BJ (cell line): ENCODE results near the gene NFKBIB. TPM values are rescaled to one million over a fixed set of nuclear protein-coding genes. Genes with fewer than 3 reads are reported as not detected.

Source experiments
- CTCF ChIA-PET: fragments of 350-600 bp; formaldehyde crosslinking; extraction: SDS; loops from one replicate; lab custom pipeline; 2021; ENCODE audit warnings: antibody characterized with exemption, inconsistent platforms; lab: Yijun Ruan, JAX
- POLR2A ChIA-PET: fragments of 300-600 bp; sonication (Branson Sonifier 250); formaldehyde crosslinking; extraction: SDS; loops from one replicate; lab custom pipeline; 2021; ENCODE audit warnings: antibody characterized with exemption; lab: Charles Lee
- DNase-seq: peaks from one replicate; pipeline ENCODE4 v3.0.0-alpha.2; 2011; ENCODE audit warnings: low read depth
- H3K27me3 ChIP-seq: 2 replicates; pipeline ENCODE4 v1.6.0; 2011; ENCODE audit warnings: low read length; ENCODE audit not compliant: control insufficient read depth, insufficient read depth
- H3K36me3 ChIP-seq: 2 replicates; pipeline ENCODE4 v1.5.1; 2011; ENCODE audit warnings: low read length; ENCODE audit not compliant: control insufficient read depth, insufficient read depth
- H3K4me3 ChIP-seq: 2 replicates; pipeline ENCODE4 v1.5.1; 2011; ENCODE audit warnings: low read depth, mild to moderate bottlenecking, control low read depth, low read length
- polyA plus RNA-seq: library from polyadenylated mRNA; depleted of rRNA; stranded (reverse); fragments of >200 nt; gene quantifications from 2 replicates; pipeline ENCODE4 v1.2.3, GENCODE V29; 2011
- TF ChIP-seq, protein P1 (sequence below): IDR thresholded peaks from 2 replicates; pipeline ENCODE4 v1.5.1; 2011; ENCODE audit warnings: low read depth, mild to moderate bottlenecking, control low read depth, inconsistent platforms, low read length, moderate library complexity; ENCODE audit not compliant: insufficient read depth

NFKBIB gene
- polyA plus RNA-seq, 1 experiment: 20.6 TPM

DNA sequence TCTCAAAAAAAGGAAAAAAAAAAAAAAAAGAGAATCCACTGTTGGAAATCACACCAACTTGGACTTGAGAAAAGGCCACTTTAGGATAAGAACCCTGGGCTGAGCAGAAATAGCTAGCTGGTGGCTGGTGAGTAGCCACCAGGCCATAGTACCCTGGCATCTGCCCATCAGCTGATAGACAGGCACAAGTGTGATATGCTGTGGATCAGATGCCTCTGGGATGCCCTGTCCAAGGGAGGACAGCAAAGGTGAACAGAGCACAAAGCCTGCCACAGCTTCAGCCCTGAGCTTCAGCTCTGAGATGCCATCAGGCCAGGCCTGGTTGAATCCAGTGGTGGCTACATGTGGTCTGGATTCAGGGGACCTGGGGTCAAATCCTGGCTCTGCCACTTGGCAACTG lies 9.1 kb upstream of the NFKBIB start:
- TF ChIP-seq, protein P1, sequence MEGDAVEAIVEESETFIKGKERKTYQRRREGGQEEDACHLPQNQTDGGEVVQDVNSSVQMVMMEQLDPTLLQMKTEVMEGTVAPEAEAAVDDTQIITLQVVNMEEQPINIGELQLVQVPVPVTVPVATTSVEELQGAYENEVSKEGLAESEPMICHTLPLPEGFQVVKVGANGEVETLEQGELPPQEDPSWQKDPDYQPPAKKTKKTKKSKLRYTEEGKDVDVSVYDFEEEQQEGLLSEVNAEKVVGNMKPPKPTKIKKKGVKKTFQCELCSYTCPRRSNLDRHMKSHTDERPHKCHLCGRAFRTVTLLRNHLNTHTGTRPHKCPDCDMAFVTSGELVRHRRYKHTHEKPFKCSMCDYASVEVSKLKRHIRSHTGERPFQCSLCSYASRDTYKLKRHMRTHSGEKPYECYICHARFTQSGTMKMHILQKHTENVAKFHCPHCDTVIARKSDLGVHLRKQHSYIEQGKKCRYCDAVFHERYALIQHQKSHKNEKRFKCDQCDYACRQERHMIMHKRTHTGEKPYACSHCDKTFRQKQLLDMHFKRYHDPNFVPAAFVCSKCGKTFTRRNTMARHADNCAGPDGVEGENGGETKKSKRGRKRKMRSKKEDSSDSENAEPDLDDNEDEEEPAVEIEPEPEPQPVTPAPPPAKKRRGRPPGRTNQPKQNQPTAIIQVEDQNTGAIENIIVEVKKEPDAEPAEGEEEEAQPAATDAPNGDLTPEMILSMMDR: no peak
- ChIA-PET POLR2A (no interaction called here), CTCF (interaction anchor here (0.6 to 0.9 kb wide), 2 partner anchors 23 to 217 kb away, joined by 3 read pairs; no protein-coding TSS in a partner anchor)
- Histone ChIP-seq H3K4me3 (no peak overlapping the region), H3K36me3 (peaks cover 8% of the 10 kb centered on the region), H3K27me3 (no peaks in the 10 kb centered on the region)
- no peak for DNase-seq

DNA sequence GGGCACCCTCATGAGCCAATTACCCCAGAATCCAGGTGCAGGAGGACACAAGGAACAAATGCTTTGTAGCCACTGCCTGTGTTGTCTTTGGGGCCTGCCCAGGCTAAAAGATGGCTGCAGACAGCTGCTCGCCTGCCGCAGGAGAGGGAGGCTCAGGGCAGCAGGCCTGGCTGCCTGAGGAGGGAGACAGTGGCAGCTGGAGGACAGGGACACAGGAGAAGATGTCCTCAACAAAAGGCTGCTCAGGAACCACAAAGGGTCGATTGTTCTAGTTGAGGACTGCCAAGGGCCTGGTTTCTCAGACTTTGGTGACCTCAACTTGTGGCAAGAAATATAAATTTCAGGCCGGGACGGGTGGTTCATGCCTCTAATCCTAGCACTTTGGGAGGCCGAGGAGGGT lies 8.0 kb upstream of the NFKBIB start:
- no peaks in the 10 kb centered on the region for H3K27me3 ChIP-seq
- no peak overlapping the region for H3K4me3 ChIP-seq
- no peak for DNase-seq
- H3K36me3 ChIP-seq: peaks cover 8% of the 10 kb centered on the region
- TF ChIP-seq, protein P1: no peak
- ChIA-PET POLR2A (no interaction called here), CTCF (no interaction called here)

DNA sequence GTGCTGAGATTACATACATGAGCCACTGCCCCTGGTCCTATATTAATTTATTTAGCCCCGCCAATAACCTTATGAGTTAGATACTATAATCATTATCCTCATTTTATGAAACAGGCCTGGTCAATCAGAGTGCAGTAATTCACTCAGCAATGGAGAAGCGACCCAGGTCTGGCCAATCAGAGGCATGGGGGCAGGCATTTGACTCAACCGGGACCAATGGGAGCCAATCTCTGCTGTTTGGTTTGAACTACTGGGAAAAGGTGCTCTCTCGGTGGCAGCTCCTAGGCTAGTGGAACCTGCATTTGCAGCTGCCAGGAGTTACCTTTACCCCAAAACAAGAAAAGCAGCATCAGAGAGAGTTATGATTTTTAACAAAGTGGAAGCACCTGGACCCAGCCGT lies 6.9 kb upstream of the NFKBIB start:
- ChIA-PET CTCF (no interaction called here), POLR2A (no interaction called here)
- Histone ChIP-seq H3K4me3 (no peak overlapping the region), H3K36me3 (peaks cover 8% of the 10 kb centered on the region), H3K27me3 (no peaks in the 10 kb centered on the region)
- no peak for DNase-seq
- TF ChIP-seq, protein P1: no peak

DNA sequence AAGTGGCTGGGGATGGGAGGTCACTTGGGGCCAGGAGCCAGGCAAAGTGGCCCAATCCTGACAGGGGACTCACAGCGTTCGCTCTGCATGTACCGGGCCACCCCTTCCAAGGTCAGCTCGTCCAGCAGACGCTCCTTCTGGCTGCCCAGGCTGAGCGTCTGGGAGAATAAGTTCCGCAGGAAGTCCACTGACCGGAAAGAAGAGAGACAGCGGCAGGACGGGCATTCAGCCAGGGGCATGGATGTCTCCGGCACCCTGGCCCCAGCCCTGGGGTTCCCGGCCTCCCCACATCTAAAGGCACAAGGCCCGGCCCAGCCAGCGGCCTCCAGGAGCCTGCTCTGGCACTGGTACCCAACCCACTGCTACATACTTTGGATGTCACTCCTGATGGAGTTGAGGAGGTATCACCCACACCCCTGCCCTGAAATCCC lies 6.4 kb upstream of the NFKBIB start:
- Histone ChIP-seq H3K27me3 (no peaks in the 10 kb centered on the region), H3K36me3 (peaks cover 8% of the 10 kb centered on the region), H3K4me3 (no peak overlapping the region)
- TF ChIP-seq, protein P1: no peak
- DNase-seq: no peak
- ChIA-PET CTCF (no interaction called here), POLR2A (no interaction called here)

DNA sequence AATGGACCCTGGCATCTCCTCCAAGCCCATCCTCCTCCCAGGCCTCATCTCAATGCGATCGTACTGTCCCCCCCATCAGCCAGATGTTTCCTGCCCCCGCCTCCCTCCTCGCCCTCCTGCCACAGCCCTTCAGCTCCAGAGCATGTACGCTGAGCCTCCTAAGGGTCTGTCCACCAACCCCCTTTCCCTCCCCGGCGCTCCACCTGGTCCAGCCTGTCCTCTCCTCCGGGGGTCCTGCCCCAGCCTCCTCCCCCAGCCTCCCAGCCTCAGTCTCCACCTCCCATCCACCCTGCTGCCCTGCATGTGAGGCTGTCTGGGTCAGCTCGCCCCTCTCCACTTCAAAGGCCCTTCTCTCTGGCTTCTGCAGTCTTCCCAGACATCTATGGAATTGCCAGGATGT lies 4.8 kb upstream of the NFKBIB start:
- ChIA-PET CTCF (interaction anchor here (0.6 to 1.5 kb wide), 3 partner anchors 8 to 37 kb away, joined by 3 to 5 read pairs (median 4); no protein-coding TSS in a partner anchor), POLR2A (no interaction called here)
- DNase-seq: no peak
- Histone ChIP-seq H3K27me3 (no peaks in the 10 kb centered on the region), H3K4me3 (no peak overlapping the region), H3K36me3 (peaks cover 4% of the 10 kb centered on the region)
- TF ChIP-seq, protein P1: no peak
